ENCODE data around the gene DAZL.

The DAZL gene

DNA sequence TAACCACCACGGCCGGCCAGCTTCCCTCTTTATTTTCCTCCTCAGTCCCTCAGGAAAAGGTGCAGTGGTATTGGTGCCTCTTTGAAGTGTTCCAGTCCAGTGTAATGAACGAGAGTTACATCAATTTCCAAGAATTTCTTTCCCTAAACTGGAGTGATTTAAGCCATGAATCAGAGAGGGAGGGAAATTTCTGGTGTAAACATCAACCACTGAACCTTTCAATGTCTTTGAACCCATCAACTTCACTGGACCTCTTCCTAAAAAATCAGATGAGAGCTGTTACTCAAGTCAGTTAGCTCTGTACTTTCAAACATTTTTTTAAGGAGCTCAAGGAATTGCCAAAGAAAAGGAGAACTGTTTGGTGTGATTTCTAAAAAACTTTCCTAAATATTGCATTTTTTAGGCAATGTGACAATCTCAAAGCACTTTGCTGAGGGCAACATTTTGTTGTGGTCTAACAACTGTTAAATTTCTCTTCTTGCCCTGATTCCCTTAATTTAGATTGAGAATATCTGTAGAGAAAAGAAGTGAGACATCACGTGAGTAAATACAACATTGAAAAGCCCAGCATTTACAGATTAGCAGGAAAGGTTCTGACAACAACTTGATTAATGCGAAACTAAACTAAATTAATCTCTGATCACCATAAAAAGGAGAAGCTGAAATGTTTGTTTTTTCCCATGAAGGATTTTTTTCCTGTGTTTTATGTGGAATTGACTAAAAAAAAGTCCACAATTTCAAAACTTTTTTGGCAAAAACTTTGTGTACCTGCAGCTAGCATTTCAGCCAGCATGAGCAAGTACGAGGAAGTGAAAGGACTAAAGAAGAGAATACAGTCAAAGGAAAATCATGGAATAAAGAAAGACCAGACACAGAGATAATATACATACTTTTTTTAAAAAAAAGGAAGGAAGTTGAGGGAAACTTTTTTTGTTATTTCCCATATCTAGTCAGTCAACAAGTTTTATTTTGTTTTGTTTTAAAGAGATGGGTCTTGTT lies 9.1 kb upstream of the DAZL start (continued):
- no peak for TF ChIP-seq ZFP37 (tag by site-specific recombination; IDR thresholded peaks at IDR 0.05)

GRCh38 chr3:16609927-16610580 lies 4.8 kb upstream of the DAZL start:
- Histone ChIP-seq H3K9me3 (ENCODE audit: control insufficient read depth, insufficient read depth, low read depth, low read length) (no peaks in the 10 kb centered on the region), H3K4me1 (ENCODE audit: control insufficient read depth, insufficient read depth, low read length) (no peaks in the 10 kb centered on the region), H3K27ac (ENCODE audit: extremely low read depth, low read depth, low read length) (no peak overlapping the region), H3K4me3 (ENCODE audit: low read depth, low read length) (no peak overlapping the region), H3K36me3 (ENCODE audit: control insufficient read depth in 2 of 2, insufficient read depth in 1 of 2, low read length in 2 of 2) (no peaks in the 10 kb centered on the region)
- CTCF ChIA-PET, result interaction anchor here (0.6 to 2.4 kb wide), 3 partner anchors 9 to 616 kb away, joined by 3 to 14 read pairs (median 3); no protein-coding TSS in a partner anchor
- POLR2A ChIA-PET, result no interaction called here
- TF ChIP-seq ZNF416 (tag by site-specific recombination; IDR thresholded peaks at IDR 0.05) (no peak), ZNF10 (tag by site-specific recombination; IDR thresholded peaks at IDR 0.05) (no peak), SCRT1 (tag by site-specific recombination; IDR thresholded peaks at IDR 0.05; ENCODE audit: borderline replicate concordance) (no peak)
- TF ChIP-seq, protein P1, sequence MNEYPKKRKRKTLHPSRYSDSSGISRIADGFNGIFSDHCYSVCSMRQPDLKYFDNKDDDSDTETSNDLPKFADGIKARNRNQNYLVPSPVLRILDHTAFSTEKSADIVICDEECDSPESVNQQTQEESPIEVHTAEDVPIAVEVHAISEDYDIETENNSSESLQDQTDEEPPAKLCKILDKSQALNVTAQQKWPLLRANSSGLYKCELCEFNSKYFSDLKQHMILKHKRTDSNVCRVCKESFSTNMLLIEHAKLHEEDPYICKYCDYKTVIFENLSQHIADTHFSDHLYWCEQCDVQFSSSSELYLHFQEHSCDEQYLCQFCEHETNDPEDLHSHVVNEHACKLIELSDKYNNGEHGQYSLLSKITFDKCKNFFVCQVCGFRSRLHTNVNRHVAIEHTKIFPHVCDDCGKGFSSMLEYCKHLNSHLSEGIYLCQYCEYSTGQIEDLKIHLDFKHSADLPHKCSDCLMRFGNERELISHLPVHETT (tag by site-specific recombination; IDR thresholded peaks at IDR 0.05), result no peak

DNA sequence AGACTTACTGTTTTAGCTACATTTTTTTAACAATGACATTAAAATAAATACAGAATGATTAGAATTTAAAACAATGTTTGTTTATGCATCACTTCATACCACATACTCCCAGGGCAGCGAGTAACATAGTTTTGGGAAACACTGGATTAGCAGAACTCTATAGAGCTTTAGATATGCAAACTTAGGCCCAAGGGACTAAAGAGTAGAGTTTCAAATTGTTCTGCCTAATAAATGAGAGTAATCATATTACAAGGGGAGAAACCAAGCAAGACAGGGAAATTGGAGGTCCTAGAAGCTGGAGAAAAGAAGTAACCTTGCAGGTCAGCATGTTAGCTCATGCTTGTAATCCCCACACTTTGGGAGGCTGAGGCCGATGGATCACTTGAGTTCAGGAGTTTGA lies 3.6 kb upstream of the DAZL start:
- Histone ChIP-seq H3K4me1 (ENCODE audit: control insufficient read depth, insufficient read depth, low read length) (no peaks in the 10 kb centered on the region), H3K9me3 (ENCODE audit: control insufficient read depth, insufficient read depth, low read depth, low read length) (no peaks in the 10 kb centered on the region), H3K36me3 (ENCODE audit: control insufficient read depth in 2 of 2, insufficient read depth in 1 of 2, low read length in 2 of 2) (no peaks in the 10 kb centered on the region), H3K4me3 (ENCODE audit: low read depth, low read length) (no peak overlapping the region), H3K27ac (ENCODE audit: extremely low read depth, low read depth, low read length) (no peak overlapping the region)
- ChIA-PET CTCF (no interaction called here), POLR2A (no interaction called here)
- TF ChIP-seq, protein P2, sequence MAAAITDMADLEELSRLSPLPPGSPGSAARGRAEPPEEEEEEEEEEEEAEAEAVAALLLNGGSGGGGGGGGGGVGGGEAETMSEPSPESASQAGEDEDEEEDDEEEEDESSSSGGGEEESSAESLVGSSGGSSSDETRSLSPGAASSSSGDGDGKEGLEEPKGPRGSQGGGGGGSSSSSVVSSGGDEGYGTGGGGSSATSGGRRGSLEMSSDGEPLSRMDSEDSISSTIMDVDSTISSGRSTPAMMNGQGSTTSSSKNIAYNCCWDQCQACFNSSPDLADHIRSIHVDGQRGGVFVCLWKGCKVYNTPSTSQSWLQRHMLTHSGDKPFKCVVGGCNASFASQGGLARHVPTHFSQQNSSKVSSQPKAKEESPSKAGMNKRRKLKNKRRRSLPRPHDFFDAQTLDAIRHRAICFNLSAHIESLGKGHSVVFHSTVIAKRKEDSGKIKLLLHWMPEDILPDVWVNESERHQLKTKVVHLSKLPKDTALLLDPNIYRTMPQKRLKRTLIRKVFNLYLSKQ (tag by site-specific recombination; IDR thresholded peaks at IDR 0.05; ENCODE audit: borderline replicate concordance), result no peak
- no peak for TF ChIP-seq ZNF558 (tag by site-specific recombination; IDR thresholded peaks at IDR 0.05)
- TF ChIP-seq REPIN1 (tag by site-specific recombination; IDR thresholded peaks at IDR 0.05; ENCODE audit: low read depth), result no peak
- TF ChIP-seq ZNF514 (tag by site-specific recombination; IDR thresholded peaks at IDR 0.05), result no peak
- TF ChIP-seq ATF2 (tag by site-specific recombination; IDR thresholded peaks at IDR 0.05; ENCODE audit: low read depth), result no peak
- no peak for TF ChIP-seq ZNF391 (tag by site-specific recombination; IDR thresholded peaks at IDR 0.05; ENCODE audit: borderline replicate concordance, low read depth)
- no peak for TF ChIP-seq SP2 (tag by site-specific recombination; IDR thresholded peaks at IDR 0.05)
- TF ChIP-seq ZSCAN18 (tag by site-specific recombination; IDR thresholded peaks at IDR 0.05), result no peak
- no peak for TF ChIP-seq GFI1B (tag by site-specific recombination; IDR thresholded peaks at IDR 0.05)

Data from HEK293 (cell line).